DMS53 (cell line): Measurements from ENCODE around the gene NIPAL1.
"Not testable (repeated sequence)": the region's sequence is repeated elsewhere in the genome, so short reads cannot be mapped to it uniquely, and the experiment has no call there.

Experiments used
- DNase-seq: peaks from one replicate; lab custom pipeline; 2025; lab: John Stamatoyannopoulos, UW

Gene NIPAL1

DNA sequence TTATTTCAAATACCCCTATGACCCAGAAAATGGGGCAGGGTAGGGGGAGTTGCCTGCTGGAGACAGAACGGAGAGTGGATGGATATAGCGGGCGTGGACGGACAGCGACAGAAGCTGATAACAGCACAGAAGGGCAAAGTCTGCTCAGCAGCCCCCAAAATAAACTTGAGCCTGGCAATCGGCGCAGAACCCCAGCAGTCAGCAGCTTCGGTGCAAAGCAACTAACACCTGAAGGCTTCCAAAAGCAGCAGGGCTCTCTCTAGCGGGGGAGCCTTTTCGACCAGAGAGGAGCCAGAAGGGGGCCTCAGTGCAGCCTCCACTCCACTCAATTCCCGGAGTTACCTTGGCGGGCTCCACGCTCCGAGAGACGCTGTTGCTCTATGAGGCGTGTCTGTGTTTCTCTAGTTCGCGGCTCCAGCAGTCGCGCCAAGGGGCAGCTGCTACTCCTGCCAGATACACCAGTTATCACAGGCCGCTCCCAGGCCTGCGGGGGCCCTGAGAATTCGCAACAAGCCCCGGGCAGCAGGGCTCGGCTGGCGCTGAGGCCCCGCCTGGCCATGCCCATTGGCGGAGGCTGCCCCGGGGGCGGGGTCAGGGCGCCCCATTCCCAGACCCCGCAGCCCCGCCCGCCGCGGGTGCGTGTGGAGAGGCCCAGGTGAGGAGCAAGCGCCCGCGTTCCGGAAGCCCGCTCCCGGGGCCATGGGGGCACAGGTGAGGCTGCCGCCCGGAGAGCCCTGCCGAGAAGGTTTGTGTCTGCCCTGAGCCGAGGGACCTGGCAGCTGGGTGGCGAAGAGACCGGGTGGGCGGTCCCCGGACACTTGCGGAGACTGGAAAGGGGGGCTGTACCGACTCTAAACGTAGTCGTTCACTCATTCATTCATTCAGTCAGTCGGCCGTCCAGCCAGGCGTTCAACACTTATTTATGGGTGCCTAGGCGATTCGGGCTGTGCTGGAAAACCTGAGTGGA, at the start of gene NIPAL1, which contains the start of gene CNGA1:
Gene NIPAL1 (plus strand): TSS at position 632 of the 967 bp plus-strand sequence. CDS start 68 bp downstream, at position 700.
Gene CNGA1 (minus strand): TSS at position 541 of the 967 bp plus-strand sequence. CDS start 63,992 bp downstream, outside the sequence.
- peak; percentile 98 for DNase-seq

DNA sequence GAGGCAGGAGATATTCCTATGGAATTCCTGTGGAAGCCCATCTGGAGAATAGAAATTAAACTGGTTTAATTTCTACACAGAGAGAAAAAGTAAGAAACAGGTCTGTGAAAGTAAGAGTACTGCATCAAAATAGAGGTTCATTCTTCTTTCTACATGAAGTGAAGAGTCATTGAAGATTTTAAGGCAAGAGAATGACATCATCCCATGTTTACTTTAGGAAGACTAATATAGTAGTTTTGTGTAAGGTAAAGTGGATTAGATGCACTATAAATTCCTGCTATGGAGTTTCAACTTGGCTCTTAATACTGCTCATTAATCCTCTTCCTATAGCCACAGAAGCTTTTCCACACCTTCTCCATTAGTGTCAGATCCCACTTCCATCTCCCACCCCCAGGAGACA, 47.7 kb upstream of the NIPAL1 start:
- DNase-seq, result peak; percentile 18

DNA sequence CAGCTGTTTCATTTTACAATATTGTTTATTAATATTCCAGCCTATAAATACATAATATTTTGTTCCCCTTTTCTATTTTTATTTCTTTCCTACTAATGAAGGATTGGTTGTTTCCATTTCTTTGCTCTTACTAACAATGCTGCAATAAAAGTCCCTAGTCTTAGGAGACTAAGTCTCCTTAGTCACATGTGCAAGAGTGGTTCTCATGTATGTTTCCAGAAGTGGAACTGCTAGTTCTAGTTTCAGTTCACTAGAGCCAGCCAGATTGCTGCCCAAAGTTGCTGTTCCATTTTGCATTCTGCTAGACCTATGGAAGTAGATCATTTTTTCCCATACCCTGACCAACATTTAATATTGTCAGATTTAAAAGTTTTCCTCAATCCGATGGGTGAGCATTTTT, 44.4 kb upstream of the NIPAL1 start:
- DNase-seq, result no peak

DNA sequence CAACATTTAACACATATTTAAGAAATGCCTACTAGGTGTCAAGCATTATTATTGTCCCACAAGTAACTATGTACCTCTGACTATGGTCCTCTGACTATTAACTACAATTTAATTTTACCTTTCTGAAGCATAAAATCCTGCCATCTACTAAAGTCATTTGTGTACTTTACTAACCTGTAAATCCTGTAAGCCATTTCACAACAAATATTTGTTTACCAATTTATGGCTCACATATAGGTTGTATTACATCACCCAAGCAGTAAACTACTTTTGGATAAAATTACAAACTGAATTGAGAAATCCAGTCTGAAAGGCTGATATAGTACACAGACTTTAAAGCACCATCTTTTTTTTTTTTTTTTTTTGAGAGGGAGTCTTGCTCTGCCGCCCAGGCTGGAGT, 43.9 kb upstream of the NIPAL1 start:
- DNase-seq, result peak; percentile 14

DNA sequence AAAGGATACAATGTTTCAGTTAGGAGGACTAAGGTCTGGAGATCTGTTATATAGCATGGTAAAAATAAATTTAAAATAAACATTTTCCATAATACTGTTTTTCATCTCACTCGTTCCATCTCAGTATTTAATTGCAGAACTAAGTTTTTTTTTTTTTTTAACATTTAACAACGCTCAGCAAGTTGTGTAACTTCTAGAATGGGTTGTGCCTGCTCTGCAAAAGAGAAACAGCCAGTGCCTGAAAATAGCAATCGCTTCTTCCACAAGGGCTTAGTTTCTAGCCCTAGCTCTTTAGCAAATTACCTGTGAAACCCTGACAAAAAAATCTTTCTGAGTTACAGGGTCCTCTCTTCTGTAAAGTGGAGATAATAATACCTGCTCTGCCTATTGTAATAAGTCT, 42.0 kb upstream of the NIPAL1 start:
- no peak for DNase-seq

DNA sequence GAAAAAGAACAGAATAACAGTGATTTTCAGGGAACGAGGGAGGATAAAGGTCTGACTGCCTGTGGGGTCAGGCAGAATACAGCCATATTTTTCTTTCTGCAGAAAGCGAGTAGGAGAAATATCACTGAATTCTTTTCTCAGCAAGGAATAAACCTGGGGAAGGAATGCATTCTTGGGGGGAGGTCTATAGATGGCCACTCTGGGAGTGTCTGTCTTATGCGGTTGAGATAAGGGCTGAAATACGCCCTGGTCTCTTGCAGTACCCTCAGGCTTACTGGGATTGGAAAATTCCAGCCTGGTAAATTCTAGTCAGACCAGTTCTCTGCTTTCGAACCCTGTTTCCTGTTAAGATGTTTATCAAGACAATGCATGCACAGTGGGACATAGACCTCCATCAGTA, 26.4 kb upstream of the NIPAL1 start:
- DNase-seq, result peak; percentile 34

DNA sequence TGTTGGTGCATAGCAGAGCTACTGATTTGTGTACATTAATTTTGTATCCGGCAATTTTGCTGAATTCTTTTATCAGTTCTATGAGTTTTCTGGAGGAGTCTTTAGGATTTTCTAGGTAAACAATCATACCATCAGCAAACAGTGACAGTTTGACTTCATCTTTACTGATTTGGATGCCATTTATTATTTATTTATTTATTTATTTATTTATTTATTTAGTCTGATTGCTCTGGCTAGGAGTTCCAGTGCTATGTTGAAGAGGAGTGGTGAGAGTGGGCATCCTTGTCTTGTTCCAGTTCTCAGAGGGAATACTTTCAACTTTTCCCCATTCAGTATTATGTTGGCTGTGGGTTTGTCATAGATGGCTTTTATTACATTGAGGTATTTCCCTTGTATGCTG, 24.1 kb upstream of the NIPAL1 start:
- DNase-seq, result not testable (repeated sequence)

DNA sequence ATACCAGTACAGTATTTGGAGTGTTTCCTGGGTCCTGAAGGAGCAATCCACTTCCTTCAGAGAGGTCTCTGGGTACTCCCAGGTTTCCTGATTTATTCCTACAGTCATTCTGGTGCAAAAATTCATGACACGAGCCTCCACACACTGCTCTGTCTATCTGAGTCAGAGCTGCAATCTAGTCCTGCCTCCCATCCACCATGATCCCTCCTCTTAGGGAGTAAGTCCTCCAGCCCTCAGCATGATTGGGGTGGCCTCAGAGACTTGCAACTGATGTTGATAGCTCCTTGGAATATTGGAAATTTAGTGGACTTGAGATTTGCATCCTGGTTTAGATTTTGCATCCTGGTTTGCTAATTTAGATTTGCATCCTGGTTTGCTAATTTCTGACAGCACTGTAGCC, 20.6 kb upstream of the NIPAL1 start:
- no peak for DNase-seq

DNA sequence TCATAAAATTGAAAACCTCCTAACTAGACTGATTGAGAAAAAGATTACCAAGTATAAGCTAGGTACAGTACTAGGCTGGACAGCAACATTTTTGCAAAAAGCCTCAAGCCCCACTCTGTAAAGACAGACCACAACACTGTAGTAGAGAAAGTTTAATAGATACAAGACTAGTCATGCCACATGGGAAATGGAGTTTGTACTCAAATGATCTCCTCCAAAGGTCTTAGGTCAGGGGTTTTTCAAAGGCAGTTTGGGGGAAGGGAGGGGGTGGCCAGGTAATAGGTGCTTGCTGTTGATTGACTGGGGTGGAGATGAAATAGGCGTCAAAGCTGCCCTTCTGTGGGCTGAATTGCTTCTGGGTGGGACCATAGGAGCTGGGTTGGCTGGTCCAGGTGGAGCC, 14.3 kb upstream of the NIPAL1 start:
- no peak for DNase-seq

DNA sequence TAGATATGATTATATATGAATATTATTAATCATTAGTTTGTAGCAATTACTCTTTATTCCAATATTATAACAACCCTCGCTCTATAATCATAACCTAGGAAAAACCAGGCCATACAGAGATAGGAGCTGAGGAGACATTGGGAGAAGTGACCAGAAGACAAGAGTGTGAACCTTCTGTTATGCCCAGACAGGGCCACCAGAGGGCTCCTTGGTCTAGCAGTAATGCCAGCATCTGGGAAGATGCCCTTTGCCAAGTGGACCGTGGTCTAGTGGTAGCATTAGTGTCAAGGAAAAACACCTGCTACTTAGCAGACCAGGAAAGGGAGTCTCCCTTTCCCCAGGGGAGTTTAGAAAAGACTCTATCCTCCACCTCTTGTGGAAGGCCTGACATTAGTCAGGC, 13.0 kb upstream of the NIPAL1 start:
- peak; percentile 85 for DNase-seq

DNA sequence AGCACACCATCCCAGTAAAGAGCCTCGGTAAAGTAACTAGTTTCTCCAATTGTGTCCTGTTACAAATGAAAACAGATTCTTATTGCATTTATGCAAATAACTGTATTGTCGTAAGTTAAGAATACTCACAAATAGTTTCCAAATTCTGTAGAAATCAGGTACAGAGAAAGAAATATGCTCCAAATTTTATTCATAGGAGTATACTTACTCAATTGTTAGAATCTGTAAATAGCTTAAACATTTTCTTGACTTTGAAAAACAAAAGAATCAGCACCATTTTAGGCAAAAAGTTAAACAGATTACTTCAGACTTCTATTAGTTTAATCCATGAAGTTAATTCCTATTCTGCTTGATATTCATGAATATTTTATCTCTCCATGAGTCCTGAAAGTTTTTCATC, 10.8 kb upstream of the NIPAL1 start:
- peak; percentile 20 for DNase-seq

DNA sequence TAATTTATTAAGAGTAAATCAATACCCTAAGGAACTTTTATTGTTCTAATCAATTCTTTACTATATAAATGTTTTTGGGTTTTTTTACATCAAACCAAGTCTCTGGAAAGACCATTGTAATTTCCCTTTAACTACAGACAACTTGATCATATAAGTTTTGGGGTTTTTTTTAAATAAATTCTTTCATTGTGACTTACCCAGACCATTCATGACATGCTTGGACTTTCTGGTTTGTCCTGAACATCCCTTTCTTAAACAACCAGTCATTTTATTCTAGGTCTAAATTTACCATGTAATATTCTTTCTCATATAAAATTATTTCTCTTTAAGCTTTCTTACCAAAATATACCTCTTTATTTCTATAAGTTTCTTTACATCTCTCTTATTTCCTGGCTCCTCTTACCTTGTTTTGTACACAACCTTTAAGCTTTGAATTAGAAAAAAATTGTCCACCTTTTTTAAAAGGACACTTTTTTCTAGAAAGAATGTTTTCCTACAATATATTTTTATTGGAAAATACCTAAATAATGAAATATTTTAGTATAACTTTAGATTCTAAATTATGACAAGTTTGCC, 8.5 kb upstream of the NIPAL1 start:
- peak; percentile 62 for DNase-seq

DNA sequence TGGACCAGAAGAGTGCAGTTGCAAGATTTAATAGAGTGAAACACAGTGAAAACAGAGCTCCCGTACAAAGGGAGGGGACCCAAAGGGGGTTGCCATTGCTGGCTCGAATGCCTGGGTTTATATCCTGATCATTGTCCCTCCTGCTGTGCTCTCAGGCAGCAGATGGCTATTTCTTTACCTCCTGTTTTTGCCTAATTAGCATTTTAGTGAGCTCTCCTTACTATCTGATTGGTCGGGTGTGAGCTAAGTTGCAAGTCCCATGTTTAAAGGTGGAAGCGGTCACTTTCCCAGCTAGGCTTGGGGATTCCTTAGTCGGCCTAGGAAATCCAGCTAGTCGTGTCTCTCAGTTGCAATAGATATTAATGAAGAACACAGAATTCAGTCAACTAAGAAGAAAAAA, 5.7 kb upstream of the NIPAL1 start:
- DNase-seq, result not testable (repeated sequence)

DNA sequence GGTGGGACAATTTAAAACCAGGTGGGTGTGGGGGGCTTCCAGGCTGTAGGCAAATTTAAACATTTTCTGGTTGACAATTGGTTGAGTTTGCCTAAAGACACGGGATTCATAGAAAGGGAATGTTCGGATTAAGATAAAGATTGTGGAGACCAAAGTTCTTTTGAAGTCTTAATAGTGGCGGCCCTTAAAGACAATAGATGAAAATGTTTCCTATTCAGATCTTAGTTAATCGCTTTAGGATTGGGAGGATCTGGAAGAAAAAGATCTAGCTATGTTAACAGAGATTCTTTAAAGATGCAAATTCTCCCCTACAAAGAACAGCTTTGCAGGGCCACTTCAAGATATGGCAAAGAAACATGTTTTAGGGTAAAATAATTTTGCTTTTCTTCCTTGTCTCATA, 4.8 kb upstream of the NIPAL1 start:
- no peak for DNase-seq

DNA sequence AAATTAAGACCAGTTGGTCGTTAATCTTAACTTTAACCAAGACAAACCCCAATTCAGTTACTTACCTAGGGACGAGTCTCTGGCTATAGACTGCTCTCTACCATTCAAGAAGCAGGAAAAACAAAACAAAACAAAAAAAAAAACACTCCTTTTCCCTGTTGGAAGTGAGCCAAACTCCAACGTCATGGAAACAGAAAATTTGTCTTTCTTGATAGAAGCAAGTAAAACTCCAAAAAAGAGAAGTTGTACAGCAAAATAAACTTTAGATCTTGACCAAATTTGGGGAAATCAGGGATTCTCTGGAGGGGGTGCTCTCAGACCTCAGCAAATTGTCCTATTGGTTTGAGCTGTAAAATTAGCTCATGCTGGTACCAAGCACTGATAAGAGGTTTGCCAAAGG, 3.7 kb upstream of the NIPAL1 start:
- peak; percentile 15 for DNase-seq

DNA sequence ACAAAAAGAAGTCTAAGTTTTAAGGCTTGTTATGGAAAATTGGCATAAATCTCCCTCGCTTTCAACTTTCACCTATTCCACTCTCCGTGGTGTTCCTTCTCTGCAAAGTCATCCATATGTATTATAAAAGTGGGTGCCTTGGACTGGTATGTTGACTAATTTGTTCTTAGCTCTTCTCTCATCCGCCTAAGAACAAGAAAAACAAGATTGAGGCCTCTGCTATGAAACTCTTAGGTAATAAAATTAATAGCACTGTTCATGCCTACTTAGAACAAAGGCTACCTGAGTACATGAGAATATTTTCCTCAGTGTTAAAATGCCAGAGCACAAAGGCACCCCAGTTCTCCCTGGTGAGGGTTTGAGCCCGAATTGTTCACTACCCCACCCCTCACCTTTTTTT, 1.4 kb upstream of the NIPAL1 start:
- peak; percentile 31 for DNase-seq

DNA sequence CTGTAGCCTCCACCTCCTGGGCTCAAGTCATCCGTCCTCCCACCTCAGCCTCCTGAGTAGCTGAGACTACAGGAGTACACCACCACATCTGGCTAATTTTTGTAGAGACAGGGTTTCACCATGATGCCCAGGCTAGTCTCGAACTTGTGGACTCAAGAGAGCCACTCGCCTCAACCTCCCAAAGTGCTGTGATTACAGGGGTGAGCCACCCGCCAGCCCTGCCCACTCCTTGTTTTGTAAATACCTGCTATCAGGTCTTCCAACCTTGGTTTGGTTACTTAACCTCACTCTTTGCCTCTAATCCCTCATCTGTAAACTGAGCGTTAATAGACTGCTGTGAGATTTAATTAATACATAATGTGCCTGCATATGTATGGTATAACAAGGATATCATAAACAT, 894 bp upstream of the NIPAL1 start:
- DNase-seq, result peak; percentile 50

DNA sequence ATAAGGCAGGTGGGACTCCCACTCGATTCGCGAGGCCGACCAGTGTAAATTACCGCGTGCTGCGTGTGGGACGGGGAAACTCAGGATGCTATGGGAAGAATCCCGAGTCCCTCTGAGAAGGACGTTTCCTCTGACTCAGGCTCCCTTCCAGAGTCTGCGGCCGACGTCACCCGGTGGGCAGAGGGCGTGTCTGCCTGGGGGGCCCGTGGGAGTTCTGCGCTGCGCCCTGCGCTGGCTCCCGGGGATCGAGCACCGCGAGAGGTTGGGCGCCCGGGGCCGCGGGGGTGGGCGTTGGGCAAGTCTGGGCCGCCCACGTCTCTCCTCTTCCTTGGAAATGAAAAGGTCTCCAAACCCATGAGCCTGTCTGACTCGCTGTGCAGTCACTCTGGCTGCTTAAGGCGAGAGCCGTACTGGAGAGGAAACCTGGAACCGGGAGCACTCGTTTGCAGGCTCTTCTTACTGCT, 568 bp downstream of the NIPAL1 start:
- DNase-seq, result peak; percentile 80

DNA sequence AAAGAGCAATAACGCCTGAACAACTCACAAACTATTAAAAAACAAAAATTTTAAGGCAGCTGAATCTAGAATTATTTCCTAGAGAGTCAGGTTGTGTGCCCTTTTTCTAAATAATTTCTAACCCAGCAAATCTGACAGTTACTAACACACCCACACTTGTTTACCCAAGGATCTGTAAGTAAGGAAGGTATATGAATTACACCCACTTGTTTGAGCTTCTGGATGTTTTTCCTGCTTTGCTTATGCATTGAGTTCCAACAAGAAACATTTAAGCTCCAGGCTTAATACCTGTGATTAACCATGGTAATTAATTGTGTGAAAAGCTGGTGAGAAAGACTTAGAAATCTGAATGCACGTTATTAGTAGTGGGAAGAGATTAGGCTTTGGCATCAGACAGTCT, 1.5 kb downstream of the NIPAL1 start:
- DNase-seq, result no peak

DNA sequence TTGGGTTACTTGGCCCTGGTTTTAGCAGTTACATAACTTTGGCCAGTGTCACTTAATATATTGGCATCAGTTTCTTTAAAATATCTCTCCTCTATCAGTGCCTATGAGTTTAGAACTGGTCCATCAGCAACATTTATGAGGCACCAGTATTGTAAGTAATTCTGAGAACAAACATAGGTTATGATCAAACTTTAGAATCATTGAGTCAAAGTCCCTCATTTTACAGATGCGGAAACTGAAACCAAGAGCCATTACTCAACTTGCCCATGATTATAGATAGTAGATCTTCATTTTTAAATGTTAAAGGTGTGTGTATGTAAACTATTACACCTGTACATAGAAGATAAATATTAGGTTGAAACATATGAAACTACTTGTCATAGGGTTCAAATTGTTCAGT, 4.5 kb downstream of the NIPAL1 start:
- DNase-seq, result no peak

DNA sequence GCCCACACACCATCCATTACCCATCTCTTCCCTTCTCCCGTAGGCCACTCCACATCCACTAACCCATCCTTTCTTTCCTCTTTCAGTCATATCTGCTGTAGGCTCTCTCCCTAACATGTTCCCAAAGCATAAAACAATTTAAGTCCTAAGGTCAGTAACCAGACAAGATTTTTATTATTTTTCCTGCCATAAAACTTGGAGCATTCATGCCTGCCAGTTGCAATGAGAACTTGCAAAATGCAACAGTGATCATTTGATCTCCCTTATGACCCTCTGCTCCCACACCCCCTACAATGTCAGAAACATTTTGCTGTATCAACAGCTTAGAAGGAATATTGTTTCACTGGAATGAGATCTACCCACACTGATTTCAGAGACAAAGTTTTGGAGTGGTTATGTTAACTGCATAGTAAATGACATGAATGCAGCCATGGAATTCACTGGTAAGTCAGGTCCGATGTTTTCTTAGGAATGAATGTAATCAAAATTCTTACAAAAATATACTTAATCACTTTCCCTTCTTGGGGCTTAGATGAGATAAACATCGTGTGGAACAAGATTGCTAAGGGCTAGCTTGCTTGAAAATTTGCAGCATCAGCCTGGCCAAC, 5.7 kb downstream of the NIPAL1 start:
- DNase-seq, result no peak

DNA sequence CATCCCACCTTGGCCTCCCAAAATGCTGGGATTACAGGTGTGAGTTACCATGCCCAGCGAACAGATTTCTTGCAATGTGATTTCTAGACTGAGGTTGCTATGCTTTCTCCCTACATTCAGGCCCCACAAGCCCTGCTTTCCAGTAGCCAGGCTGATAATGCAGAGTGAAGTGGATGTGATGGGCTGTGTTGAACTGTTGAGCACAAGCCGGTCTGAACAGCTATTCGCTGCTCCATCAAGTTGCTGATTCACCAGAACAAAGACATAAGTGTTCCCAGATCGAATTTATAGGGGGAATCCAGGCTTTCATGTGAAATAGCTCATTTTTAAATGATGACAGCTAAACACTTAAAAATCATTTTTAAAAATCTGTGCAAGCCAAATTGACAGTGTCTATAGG, 8.0 kb downstream of the NIPAL1 start:
- peak; percentile 59 for DNase-seq

DNA sequence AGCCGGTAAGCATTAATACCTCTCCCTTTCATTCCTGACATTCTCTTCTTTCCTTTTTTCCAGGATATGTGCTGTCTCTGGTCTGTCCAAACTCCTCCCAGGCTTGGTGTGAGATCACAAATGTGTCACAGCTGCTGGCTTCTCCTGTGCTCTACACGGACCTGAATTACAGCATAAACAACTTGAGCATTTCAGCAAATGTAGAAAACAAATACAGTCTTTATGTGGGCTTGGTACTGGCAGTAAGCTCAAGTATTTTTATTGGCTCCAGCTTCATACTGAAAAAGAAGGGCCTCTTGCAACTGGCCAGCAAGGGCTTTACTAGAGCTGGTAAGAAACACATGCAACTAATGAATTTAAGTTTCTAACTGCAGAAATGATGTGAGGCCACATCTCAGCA, 8.4 kb downstream of the NIPAL1 start:
- peak; percentile 92 for DNase-seq
